GM13977 (cell line): Measurements from ENCODE around the gene NPRL2.

ENCODE experiments used
- DNase-seq: peaks from one replicate; pipeline ENCODE4 v3.0.0; 2012; ENCODE audit warnings: low spot score
- CTCF ChIP-seq: IDR thresholded peaks from 2 replicates; pipeline ENCODE4 v1.5.1; 2012; ENCODE audit warnings: mild to moderate bottlenecking, control low read depth; ENCODE audit not compliant: insufficient read depth; ENCODE audit errors: extremely low read depth, missing control alignments
- in situ Hi-C: fragments of 300-500 bp; cut with MboI; formaldehyde crosslinking; loops from one replicate; pipeline ENCODE4 v1.12.0; 2022; ENCODE audit warnings: low sequenced_read_pairs, low pct_unique_long_range_greater_than_20kb, mixed read lengths, inconsistent platforms; ENCODE audit not compliant: unreplicated experiment

Gene NPRL2

GRCh38 chr3:50323614-50324199, 26.9 kb downstream of the NPRL2 start:
- no peak for DNase-seq
- no peak for TF ChIP-seq CTCF
- in situ Hi-C loops = no loop called here

- in situ Hi-C loops = no loop called here
- DNase-seq = no peak
- no peak for TF ChIP-seq CTCF
Measured at GRCh38 chr3:50323092-50323600, 27.4 kb downstream of the NPRL2 start.

- in situ Hi-C loops = no loop called here
- DNase-seq = no peak
- no peak for TF ChIP-seq CTCF
Measured at GRCh38 chr3:50322386-50323091, 28.0 kb downstream of the NPRL2 start, which contains the start of gene HYAL2. Gene HYAL2 (minus strand): TSS chr3:50322745. CDS start chr3:50320489, 2,256 bp downstream.

- in situ Hi-C loops = no loop called here
- TF ChIP-seq CTCF = no peak
- DNase-seq = no peak
Measured at GRCh38 chr3:50322115-50322385, 28.5 kb downstream of the NPRL2 start.

- in situ Hi-C loops = no loop called here
- peak; percentile 59 for TF ChIP-seq CTCF
- peak; percentile 93 for DNase-seq
Measured at GRCh38 chr3:50321336-50322114, 29.1 kb downstream of the NPRL2 start.

GRCh38 chr3:50320853-50321335, 29.7 kb downstream of the NPRL2 start:
- DNase-seq = peak; percentile 88
- TF ChIP-seq CTCF = no peak
- in situ Hi-C loops = no loop called here
